ENCODE measurements around the gene FARSB.

FARSB gene

DNA sequence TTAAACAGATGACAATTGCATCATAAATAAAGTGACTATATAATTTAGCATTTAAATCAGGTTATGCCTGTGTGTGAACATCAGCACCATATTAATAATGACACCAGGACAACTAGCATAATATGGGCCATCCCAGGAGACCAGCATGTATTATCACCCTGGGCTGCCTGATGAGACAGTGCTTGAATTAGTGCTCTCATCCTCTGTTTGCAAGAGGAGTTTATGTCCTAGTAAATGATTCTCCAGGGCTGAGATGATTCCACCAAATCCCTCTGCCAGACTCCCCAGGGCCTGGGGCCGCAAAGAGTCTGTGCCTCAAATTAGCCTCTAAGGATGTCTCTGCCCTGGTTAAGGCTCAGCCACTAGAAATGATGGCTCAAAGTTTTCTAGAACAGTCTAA is 133.8 kb downstream of the FARSB start:
- Histone ChIP-seq H3K4me1 (ENCODE audit: control insufficient read depth, low read length) (no peaks in the 10 kb centered on the region), H3K36me3 (ENCODE audit: control insufficient read depth, low read length) (no peaks in the 10 kb centered on the region), H3K9me3 (ENCODE audit: control insufficient read depth, insufficient read depth, low read length) (no peaks in the 10 kb centered on the region), H3K79me2 (ENCODE audit: control insufficient read depth, low read length) (no peaks in the 10 kb centered on the region), H3K27me3 (ENCODE audit: control insufficient read depth, low read length) (peaks cover 5% of the 10 kb centered on the region; the same call in 1 of the 2 replicates), H3K4me3 (ENCODE audit: low read length) (no peak overlapping the region), H3K9me2 (replicated peaks; ENCODE audit: control insufficient read depth, low read length) (no peaks in the 10 kb centered on the region), H3K4me2 (ENCODE audit: low read length) (no peak overlapping the region), H3K27ac (ENCODE audit: low read depth, low read length) (no peak overlapping the region), H4K20me1 (ENCODE audit: control insufficient read depth, insufficient read depth, low read depth, low read length) (no peaks in the 10 kb centered on the region), H3F3A (ENCODE audit: control insufficient read depth, insufficient read depth) (no peaks in the 10 kb centered on the region)
- TF ChIP-seq, protein P1, sequence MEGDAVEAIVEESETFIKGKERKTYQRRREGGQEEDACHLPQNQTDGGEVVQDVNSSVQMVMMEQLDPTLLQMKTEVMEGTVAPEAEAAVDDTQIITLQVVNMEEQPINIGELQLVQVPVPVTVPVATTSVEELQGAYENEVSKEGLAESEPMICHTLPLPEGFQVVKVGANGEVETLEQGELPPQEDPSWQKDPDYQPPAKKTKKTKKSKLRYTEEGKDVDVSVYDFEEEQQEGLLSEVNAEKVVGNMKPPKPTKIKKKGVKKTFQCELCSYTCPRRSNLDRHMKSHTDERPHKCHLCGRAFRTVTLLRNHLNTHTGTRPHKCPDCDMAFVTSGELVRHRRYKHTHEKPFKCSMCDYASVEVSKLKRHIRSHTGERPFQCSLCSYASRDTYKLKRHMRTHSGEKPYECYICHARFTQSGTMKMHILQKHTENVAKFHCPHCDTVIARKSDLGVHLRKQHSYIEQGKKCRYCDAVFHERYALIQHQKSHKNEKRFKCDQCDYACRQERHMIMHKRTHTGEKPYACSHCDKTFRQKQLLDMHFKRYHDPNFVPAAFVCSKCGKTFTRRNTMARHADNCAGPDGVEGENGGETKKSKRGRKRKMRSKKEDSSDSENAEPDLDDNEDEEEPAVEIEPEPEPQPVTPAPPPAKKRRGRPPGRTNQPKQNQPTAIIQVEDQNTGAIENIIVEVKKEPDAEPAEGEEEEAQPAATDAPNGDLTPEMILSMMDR (IDR thresholded peaks at IDR 0.05; ENCODE audit: low read depth, low read length, poor library complexity, severe bottlenecking) = no peak
- no peak for TF ChIP-seq EZH2phosphoT487 (IDR thresholded peaks at IDR 0.05; ENCODE audit: borderline replicate concordance, low read length)

DNA sequence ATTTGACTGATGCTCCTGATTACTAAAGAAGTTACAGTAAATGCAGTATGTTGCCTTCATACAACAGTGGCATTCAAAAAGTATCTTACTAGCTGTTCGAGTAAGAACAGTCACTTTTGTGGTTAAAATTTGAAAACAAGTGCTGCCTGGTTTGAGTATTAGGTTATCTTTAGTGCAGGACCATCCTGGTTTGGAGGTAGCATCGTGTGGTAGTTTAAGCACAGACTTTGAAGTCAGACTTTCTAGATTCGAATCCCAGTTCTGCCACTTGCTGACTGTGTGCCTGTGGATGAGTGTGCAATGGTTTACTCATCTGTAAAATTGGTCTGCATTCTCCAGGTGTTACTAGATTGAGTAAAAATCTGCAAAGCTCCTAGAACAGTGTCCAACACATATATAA is 134.8 kb downstream of the FARSB start:
- Histone ChIP-seq H3K9me2 (replicated peaks; ENCODE audit: control insufficient read depth, low read length) (no peaks in the 10 kb centered on the region), H3K4me3 (ENCODE audit: low read length) (no peak overlapping the region)
- no peak for TF ChIP-seq EZH2phosphoT487 (IDR thresholded peaks at IDR 0.05; ENCODE audit: borderline replicate concordance, low read length)
- TF ChIP-seq, protein P1 (IDR thresholded peaks at IDR 0.05; ENCODE audit: low read depth, low read length, poor library complexity, severe bottlenecking) = no peak

More for the DNA sequence above, 134.8 kb downstream of the FARSB start:
- Histone ChIP-seq H4K20me1 (ENCODE audit: control insufficient read depth, insufficient read depth, low read depth, low read length) (no peaks in the 10 kb centered on the region), H3F3A (ENCODE audit: control insufficient read depth, insufficient read depth) (no peaks in the 10 kb centered on the region), H3K79me2 (ENCODE audit: control insufficient read depth, low read length) (no peaks in the 10 kb centered on the region), H3K27me3 (ENCODE audit: control insufficient read depth, low read length) (peaks cover 5% of the 10 kb centered on the region; the same call in 1 of the 2 replicates), H3K27ac (ENCODE audit: low read depth, low read length) (no peak overlapping the region), H3K4me1 (ENCODE audit: control insufficient read depth, low read length) (no peaks in the 10 kb centered on the region), H3K9me3 (ENCODE audit: control insufficient read depth, insufficient read depth, low read length) (no peaks in the 10 kb centered on the region), H3K4me2 (ENCODE audit: low read length) (no peak overlapping the region), H3K36me3 (ENCODE audit: control insufficient read depth, low read length) (no peaks in the 10 kb centered on the region)

Data from DOHH2 (cell line).